HG03139 (cell line): ENCODE measurements around the gene SNED1.

Experiments used
- ATAC-seq: cut with Tn5 transposase; IDR thresholded peaks from one replicate; pipeline ENCODE4 v1.9.1; 2021; ENCODE audit not compliant: unreplicated experiment

SNED1 gene

DNA sequence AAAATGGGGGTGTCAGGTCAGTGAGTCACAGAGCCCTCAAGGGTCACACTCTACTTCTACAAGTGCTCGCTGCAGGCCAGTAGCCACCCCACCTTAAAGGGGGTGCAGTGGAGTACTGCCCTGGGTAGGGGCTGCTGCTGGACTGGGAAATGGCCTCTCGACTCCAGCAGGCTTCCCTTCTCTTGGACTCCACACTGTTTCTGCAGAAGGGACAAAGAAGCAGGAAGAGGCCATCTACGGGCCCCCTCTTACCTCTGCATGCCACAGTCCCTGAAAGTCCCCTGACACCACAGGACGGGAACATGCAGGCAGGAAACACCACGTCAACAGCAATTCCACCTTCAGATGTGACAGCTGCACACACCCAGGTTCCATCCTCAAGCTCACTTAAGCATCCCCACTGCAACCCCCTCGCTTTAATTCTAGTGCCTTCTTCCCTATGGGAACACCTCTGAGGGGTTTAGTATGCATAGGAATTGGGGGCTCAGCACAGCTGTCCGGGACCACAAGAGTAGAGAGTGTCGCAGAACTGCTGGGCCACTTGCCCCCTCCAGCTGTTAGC is 22.3 kb downstream of the SNED1 start:
- no peak for ATAC-seq

DNA sequence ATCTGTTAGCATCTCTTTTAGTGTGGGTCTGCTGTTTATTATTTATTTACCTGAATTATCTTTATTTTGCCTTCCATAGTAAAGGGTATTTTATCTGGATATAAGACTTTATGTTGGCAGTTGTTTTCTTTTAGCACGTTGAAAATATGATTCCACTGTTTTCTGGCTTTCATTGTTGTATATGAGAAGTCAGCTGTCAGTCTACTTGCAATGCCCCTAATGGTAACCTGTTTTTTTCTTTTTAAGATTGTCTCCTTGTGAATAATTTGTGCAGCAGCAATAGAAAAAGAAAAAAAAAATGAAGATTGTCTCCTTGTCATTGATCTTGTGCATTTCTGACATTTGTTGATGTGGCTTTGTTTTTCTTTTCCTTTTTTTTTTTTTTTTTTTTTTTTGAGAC is 27.2 kb downstream of the SNED1 start:
- ATAC-seq: no peak

DNA sequence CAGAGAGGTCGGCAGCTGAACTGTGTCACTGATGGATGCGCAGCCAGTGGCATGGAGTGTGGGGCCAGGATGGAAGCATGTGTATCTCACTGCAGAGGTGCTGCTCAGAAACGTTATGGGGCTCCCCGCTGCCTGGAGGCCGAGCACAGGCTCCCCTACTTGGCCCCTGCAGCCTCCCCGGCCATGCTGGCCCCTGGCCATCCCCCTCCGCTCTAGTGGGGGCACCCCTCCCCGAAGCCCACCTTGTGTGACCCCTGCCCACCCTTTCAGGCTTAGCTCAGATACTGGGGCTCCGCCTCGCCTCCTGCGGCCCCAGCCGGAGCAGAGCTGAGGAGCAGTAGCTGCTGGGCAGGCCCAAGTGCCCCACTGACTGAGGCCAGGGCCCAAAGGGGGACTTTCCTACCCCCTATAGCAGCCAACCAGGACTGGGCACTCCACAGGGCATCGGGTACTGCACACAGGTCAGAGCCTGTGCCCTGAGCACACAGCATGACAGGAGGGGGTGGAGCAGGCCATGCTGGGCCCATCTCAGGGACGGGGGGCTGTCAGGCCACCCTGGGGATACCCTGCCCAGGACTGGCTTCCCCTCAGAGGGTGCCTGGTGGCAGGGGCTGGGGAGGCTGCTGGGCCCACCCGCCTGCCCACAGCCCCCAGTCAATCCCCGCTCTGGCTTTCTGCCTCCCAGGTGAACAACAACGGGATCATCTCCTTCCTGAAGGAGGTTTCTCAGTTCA is 31.3 kb downstream of the SNED1 start:
- ATAC-seq: no peak

DNA sequence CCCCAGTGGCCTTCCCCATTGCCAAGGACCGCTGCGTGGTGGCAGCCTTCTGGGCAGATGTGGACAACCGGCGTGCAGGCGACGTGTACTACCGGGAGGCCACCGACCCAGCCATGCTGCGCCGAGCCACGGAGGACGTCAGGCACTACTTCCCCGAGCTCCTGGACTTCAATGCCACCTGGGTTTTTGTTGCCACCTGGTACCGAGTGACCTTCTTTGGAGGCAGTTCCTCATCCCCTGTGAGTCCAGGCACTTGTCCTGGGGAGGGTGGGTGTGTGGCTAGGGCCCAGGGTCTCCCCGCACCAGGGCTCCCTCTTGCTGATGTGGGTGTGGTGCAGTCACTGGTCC is 31.9 kb downstream of the SNED1 start:
- no peak for ATAC-seq

DNA sequence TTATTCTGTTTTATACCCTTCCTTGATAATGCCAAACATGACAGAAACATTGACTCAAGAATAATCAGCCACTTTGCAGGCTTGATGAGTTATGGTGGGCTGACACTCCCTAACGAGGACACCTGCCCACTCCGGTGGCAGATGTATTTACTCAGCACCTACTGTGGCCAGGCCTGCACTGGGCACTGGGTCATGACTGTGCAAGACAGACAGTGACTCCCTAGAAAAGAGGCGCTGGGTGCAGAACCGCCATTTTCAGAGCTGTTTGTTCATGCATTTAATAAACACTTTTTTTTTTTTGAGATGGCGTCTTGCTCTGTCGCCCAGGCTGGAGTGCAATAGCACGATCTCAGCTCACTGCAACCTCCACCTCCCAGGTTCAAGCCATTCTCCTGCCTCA is 32.5 kb downstream of the SNED1 start:
- no peak for ATAC-seq

DNA sequence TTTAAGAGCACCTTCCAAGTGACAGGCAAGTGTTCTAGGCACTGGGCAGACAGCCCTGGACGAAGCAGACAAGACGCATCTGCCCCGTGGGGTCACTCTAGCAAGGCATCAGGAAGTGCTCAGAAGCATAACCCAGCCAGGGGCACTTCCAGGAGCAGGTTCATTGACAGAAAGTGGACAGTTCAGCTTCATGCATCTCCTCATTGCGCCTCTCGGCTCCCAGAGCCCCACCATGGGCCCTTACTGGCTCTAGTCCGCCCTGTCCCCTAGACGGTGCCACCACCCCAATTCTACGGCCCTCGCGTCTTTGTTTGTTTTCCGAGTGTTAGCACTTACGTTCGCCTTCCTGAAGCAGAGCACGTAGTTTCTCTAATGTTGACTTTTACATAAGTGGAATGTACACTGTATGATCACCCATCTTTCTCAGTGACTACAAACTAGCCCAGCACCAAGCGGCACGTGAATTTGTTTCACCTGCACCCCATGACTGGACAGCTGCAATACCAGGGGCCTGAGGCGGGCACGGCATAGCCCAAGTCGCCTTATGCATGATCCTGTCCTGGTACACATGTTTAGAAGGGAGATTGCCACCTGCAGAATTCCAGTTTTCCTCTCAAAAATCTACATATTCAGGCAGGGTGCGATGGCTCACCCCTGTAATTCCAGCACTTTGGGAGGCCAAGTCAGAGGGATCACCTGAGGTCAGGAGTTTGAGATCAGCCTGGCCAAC is 33.2 kb downstream of the SNED1 start:
- no peak for ATAC-seq

DNA sequence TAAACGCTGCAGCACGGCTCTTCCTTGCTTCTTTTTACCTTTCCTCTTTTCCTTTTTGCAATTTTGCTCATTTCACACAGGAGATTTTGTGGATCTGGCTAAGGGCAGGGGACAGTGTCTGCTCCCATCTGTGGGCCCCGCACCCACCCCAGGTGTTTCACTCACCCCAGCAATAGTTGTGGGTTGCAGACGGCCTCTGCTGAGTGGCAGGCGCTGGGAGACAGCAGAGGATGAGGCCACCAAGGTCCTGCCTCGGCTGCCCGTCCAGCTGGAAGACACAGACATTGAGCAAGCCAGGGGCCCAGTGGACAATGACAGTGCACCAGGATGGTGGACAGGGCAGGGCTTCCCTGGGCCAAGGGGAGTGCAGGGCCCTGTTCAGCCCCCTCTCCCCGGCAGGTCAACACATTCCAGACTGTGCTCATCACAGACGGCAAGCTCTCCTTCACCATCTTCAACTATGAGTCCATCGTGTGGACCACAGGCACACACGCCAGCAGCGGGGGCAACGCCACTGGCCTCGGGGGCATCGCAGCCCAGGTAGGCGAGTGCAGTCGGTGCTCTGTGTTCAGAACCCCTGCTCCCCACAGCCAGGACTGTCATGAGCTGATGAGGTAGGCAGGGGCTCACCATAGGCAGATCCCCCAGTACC is 35.0 kb downstream of the SNED1 start:
- no peak for ATAC-seq

DNA sequence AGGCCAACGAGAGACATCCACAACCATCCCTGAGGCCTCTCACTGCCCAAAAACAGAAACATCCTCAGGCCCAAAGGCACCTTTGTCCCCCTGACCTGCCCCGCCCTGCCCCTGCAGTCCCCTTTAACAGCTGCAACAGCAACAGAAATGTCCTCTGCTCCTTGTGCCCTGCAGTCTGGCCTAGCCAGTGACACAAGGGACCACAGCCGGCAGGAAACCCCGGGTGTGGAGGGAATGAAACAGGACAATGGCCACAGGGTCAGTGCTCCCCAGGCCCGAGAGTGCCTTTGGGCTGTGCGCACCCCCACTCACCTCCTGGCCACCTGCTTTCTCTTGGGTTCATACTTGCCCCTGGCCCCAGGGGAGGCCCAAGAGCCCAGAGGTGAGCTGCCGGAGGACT is 35.6 kb downstream of the SNED1 start:
- no peak for ATAC-seq

DNA sequence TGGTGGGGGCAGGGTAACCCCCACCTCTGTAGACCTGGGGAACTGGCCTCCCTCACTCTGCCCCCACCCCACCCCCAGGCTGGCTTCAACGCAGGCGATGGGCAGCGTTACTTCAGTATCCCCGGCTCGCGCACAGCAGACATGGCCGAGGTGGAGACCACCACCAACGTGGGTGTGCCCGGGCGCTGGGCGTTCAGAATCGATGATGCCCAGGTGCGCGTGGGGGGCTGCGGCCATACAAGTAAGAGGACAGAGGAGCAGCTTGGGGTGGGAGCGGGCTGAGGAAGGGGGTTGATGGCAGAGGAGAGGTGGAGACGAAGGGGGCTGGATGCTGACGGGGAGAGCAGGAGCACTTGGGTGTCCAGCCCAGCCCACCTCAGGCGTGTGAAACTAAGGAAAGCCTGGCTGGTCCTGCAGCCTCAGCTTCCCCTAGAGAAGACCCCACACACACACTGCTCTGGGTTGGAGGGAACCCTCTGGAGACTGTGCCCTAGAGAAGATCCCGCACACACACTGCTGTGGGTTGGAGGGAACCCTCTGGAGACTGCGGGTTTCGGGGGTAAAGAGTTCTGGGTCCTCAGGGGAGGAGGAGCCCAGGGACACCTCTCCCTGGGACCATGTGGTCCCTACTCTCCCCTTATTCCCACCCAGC is 36.2 kb downstream of the SNED1 start:
- ATAC-seq: no peak

DNA sequence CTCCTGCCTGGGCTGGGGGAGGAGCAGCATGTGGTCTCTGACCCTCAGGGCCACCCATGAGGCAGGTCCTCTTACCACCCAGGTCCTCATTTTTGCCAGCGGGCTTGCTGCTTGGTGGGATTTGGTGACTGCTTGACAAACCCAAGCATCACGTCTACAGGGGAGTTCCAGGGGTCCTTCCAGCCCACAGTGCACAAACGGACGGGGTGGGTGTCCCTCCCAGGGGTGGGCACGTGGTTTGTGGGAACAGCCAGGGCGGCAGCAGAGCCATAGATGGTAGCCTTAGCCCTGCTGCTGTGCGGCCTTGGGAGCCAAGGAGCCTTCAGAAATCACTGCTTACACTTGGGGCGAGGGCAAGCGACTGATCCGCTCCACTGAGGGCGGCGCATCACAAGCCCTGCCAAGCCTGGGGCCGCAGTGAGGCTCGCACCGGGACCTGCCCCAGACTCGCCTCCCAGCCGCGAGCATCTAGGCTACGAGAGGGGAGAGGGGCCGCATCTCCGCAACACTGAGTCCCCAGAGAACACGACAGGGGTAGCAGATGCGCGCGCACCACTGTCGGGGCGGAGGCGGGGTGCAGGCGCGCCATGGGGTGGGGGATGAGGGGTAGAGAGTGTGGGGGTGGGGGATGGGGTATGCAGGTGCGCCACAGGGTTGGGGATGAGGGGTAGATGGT is 36.9 kb downstream of the SNED1 start:
- no peak for ATAC-seq

DNA sequence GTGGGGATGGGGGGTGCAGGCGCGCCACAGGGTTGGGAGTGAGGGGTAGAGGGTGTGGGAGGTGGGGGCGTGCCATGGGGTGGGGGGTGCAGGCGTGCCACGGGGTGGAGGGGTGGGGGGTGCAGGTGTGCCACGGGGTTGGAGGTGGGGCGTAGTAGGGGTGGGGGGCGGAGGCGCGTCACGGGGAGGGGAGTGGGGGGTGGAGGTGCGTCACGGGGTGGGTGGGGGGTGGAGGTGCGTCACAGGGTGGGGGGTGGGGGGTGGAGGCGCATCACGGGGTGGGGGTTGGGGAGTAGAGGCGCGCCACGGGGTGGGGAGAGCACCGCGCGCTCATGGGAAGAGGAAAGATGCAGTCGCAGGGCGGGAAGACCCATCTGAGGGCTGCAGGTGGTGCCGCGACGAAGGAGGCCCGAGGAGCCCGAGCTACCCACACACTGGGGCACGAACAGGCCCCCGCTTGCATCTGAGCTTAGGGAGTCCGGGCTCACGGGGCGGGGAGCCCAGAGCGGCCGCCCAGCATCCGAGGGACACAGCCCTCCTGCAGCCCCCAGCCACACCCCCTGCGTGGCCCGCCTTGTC is 37.5 kb downstream of the SNED1 start:
- ATAC-seq: no peak

DNA sequence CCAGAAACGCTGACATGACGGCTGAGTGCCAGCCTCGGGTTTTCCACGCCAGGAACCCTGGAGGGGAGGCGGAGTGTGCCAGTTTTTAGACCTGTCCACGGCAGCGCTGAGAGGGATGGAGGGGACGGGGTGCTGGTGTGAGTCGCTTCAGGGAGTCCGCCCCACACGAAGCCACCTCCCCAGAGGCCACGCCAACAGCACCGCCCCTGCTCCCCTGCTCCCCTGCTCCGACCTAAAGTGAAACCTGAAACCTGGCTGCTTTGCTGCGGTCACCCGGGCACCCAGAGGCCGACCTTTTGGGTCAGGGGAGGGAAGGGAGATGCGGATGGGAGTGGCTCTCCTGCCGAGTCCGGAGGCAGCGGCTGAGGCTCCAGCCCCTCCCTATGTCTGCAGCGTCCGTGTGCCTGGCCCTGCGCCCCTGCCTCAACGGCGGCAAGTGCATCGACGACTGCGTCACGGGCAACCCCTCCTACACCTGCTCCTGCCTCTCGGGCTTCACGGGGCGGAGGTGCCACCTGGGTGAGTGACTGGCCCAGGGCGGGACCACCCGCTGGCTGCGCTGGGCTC is 38.1 kb downstream of the SNED1 start:
- peak; percentile 77 for ATAC-seq

DNA sequence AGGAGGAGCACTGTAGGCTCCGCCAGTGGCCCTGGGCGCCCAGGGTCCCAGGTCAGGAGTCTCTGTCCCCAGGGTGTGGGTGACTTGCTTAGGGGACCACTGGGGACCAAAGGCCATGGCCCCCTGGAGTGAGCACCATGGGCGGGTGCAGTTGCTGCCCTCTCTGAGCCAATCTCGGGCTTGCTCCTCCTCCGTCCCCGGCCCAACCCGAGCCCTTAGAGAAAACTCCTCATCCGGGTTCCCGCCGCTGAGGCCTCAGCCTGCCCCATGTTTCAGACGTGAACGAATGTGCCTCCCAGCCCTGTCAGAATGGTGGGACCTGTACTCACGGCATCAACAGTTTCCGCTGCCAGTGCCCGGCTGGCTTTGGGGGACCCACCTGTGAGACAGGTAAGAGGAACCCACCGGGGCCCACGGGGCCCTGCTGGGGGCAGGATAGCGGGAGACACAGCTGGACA is 38.6 kb downstream of the SNED1 start:
- ATAC-seq: no peak

DNA sequence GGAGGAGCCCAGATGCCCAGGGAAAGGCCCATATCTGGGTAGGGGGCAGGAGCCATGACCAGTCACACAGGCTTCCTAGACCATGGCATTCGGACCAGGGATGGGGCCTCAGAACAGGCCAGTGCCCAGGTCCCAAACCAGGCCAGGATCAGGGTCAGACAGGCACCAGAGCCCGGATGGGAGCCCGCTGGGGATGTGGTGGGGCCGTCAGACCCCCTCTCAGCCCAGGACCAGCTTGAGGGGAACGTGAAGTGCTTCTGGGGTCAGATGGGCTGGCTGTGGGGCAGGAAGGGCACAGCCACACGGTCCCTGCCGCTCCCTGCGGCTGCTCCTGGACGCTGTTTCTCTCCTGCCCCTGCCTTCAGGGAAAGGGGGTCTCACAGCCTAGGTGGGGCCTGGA is 39.1 kb downstream of the SNED1 start:
- no peak for ATAC-seq

DNA sequence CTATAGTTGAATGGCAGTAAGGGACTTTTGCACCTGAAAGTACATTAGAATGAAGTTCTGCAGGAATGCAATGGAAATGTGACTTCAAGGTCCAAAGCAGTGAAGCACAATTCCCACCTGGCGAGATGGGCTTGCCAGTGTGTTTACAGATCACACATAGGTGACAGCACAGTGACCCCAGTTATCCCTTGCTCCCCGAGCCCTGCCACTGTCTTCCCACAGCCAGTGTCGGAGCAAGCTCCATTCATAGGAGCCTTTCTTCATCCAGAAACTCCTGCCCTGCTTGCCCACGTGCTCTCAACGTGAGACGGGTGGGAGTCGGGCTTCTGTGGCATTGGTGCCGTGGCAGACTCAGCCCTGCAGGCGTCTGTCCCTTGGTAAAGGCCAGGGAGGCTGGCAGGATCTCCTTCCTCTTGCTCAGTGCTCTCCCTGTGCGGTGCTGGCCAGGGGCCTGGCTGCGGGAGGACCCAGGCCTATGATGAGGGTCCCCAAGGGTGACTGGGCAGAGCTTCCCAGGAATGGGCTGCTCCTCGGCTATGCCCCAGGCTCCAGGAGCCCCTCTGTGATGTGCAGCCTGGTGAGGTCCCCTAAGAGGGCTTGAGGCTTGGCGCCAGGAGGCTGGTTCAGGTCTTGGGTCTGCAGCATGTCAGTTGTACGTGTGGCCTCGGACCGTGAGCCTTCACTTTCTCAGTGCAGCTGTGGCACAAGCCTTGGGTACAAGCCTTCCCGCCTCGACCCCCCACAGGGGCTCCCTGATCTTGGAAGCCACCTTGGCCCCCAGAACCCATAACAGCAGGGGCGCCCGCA is 40.2 kb downstream of the SNED1 start:
- no peak for ATAC-seq

DNA sequence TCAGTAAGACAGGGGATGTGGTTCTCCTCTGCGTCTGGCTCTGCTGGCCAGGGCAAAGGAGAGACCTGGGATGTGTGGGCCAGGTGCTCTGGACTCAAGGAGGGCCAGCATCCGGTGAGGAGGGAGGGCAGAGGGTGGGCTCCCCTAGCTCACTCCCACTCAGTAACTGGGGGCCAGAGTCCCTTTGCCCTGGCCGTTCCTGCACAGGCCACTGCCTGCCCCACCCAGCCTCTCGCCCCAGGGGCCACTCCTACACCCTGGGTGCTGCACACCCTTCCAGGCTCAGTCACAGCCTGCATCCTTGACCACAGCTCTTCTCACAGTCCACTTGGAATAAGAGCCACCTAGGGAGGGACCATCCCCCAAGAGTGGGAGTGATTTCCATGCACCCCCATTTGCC is 41.0 kb downstream of the SNED1 start:
- ATAC-seq: no peak

DNA sequence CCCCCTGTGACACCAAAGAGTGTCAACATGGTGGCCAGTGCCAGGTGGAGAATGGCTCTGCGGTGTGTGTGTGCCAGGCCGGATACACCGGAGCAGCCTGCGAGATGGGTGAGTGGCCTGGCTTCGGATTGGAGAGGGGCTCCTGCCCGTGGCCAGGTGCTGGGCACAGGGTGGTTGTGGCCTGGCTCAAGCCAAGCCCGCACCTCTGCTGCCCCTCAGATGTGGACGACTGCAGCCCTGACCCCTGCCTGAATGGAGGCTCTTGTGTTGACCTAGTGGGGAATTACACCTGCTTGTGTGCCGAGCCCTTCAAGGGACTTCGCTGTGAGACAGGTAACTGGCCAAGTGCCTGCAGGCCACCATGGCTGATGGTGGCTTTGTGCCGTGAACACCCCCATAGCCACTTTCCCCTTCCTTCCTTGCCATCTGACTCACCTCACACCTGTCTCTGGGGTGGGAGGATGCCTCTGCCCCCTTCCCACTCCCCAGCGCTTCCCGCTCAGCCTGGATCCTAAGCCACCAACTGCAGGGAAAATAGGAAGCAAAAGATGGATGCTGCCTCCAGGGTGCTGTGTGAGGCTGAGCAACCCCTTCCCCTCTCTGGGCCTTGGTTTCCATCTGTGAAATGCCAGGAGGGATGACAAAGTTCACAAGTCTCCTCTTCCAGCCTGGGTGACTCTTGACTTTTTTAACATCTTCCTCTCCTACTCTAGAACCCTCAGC is 41.8 kb downstream of the SNED1 start:
- no peak for ATAC-seq

DNA sequence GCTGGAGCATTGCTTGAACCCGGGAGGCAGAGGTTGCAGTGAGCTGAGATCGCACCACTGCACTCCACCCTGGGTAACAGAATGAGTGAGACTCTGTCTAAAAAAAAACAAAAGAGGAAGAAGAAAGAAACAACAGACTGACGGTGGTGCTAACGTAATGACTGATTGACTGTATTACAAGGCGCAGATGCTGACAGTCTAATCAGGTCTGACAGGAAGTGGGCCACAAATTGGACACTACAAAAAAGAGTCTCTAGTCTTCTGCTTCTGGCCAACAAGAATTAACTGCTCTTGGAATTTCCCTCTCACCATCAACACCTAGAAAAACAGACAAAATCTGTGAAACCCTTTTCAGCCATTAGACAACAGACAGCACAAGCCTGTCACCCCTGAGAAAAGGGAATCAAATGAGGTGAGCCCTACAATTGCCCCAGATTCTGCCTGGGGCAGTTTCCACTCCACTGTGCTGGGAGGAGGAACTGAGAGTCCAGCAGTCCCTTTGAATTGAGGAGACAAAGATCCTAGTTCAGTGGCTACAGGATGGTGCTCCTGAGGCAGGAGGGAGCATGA is 43.3 kb downstream of the SNED1 start:
- no peak for ATAC-seq
